ENCODE measurements around the gene ZNHIT3.

Gene ZNHIT3

GRCh38 chr17:36503456-36504155 is 17.1 kb downstream of the ZNHIT3 start:
- Histone ChIP-seq H3K27ac (no peak overlapping the region), H3K36me3 (ENCODE audit: insufficient read depth) (no peaks in the 10 kb centered on the region)

DNA sequence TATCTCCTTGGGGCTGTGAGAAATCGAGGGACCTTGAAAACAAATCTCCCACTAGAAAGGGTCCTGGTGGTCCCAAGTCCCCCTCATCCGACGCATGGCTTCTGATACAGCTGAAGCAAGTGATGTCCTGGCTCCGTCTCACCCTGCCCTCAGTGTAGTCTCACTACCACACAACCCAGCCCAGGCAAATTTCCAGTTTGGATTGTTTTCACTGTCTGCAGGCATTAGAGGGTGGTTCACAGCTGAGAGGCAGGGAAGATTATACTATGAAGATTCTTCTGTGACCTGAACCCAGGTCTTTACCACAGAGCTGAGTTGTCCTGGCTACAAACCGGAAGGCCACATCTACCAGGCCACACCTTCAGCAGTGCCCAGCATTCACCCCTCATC is 17.7 kb downstream of the ZNHIT3 start:
- Histone ChIP-seq H3K4me3 (IDR thresholded peaks at IDR 0.05; ENCODE audit: insufficient read depth, low read depth, low read length) (no peak overlapping the region), H3K79me2 (ENCODE audit: insufficient read depth, low read depth) (no peaks in the 10 kb centered on the region)

More at GRCh38 chr17:36503456-36504155, 17.1 kb downstream of the ZNHIT3 start:
- TF ChIP-seq CTCF (conservative IDR thresholded peaks at IDR 0.05; ENCODE audit: low read depth, low read length), result no peak
- Histone ChIP-seq H3K4me3 (IDR thresholded peaks at IDR 0.05; ENCODE audit: insufficient read depth, low read depth, low read length) (no peak overlapping the region), H3K4me2 (no peak overlapping the region), H2AFZ (ENCODE audit: low read depth) (no peak overlapping the region), H3K9ac (no peak overlapping the region), H3K79me2 (ENCODE audit: insufficient read depth, low read depth) (no peaks in the 10 kb centered on the region), H3K27me3 (ENCODE audit: insufficient read depth, low read depth) (no peaks in the 10 kb centered on the region), H4K20me1 (ENCODE audit: insufficient read depth) (no peaks in the 10 kb centered on the region), H3K4me1 (ENCODE audit: low read depth, poor library complexity, severe bottlenecking) (no peaks in the 10 kb centered on the region)

DNA sequence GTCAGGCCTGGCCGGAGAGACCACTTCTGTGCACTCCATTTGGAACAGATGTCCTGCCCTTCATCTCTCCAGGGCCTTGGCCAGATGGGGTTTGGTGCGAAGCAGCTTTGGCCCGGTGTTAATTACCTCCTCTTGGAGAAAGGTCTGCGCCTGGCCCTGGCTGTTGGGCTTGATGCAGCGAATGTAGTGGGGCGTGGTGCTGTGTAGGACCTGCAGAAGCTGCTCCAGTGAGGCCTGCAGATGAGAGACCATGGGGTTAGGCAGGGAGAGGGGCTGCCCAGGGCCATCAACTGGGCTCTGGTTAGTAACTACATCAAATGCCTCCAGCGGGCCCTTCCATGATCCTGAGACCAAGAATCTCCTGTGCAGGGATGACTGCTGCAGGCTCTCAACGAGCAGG is 18.7 kb downstream of the ZNHIT3 start:
- Histone ChIP-seq H3K27ac (no peak overlapping the region), H2AFZ (ENCODE audit: low read depth) (no peak overlapping the region), H3K27me3 (ENCODE audit: insufficient read depth, low read depth) (no peaks in the 10 kb centered on the region), H4K20me1 (ENCODE audit: insufficient read depth) (no peaks in the 10 kb centered on the region), H3K79me2 (ENCODE audit: insufficient read depth, low read depth) (no peaks in the 10 kb centered on the region), H3K4me2 (no peak overlapping the region), H3K4me3 (IDR thresholded peaks at IDR 0.05; ENCODE audit: insufficient read depth, low read depth, low read length) (no peak overlapping the region), H3K4me1 (ENCODE audit: low read depth, poor library complexity, severe bottlenecking) (no peaks in the 10 kb centered on the region), H3K9ac (no peak overlapping the region), H3K36me3 (ENCODE audit: insufficient read depth) (no peaks in the 10 kb centered on the region)
- no peak for TF ChIP-seq CTCF (conservative IDR thresholded peaks at IDR 0.05; ENCODE audit: low read depth, low read length)

More for the DNA sequence above, 17.7 kb downstream of the ZNHIT3 start:
- Histone ChIP-seq H3K36me3 (ENCODE audit: insufficient read depth) (no peaks in the 10 kb centered on the region), H2AFZ (ENCODE audit: low read depth) (no peak overlapping the region), H3K4me1 (ENCODE audit: low read depth, poor library complexity, severe bottlenecking) (no peaks in the 10 kb centered on the region), H4K20me1 (ENCODE audit: insufficient read depth) (no peaks in the 10 kb centered on the region), H3K4me2 (no peak overlapping the region), H3K27me3 (ENCODE audit: insufficient read depth, low read depth) (no peaks in the 10 kb centered on the region), H3K9ac (no peak overlapping the region), H3K27ac (no peak overlapping the region)
- TF ChIP-seq CTCF (conservative IDR thresholded peaks at IDR 0.05; ENCODE audit: low read depth, low read length), result no peak

- Histone ChIP-seq H3K4me1 (ENCODE audit: low read depth, poor library complexity, severe bottlenecking) (no peaks in the 10 kb centered on the region), H2AFZ (ENCODE audit: low read depth) (no peak overlapping the region), H3K9ac (no peak overlapping the region), H3K79me2 (ENCODE audit: insufficient read depth, low read depth) (no peaks in the 10 kb centered on the region), H3K27me3 (ENCODE audit: insufficient read depth, low read depth) (no peaks in the 10 kb centered on the region), H3K4me3 (IDR thresholded peaks at IDR 0.05; ENCODE audit: insufficient read depth, low read depth, low read length) (no peak overlapping the region), H3K36me3 (ENCODE audit: insufficient read depth) (no peaks in the 10 kb centered on the region), H3K4me2 (no peak overlapping the region), H4K20me1 (ENCODE audit: insufficient read depth) (no peaks in the 10 kb centered on the region), H3K27ac (no peak overlapping the region)
- no peak for TF ChIP-seq CTCF (conservative IDR thresholded peaks at IDR 0.05; ENCODE audit: low read depth, low read length)
Measured at GRCh38 chr17:36506249-36506826, 19.9 kb downstream of the ZNHIT3 start.
